Measurements from ENCODE around the gene OTOF.

DNA sequence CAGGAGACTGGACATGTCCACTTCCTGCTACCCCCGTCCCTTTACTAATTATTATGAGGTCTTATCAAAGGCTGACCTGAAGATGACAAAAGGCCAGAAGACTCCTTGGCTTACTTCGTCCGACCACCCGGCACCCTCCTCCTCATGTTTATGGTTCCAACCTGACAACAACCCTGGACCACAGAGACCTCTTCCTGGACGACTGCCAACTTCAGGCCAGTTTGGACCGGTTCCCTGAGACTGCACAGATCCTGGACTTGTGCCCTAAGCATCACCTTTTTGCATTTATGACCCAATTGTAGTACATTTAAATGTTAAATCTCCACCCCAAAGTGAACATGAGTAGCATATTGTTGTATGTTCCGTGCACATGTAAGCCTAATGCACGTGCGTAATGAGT lies 70.4 kb downstream of the OTOF start:
- TF ChIP-seq POLR2A (IDR thresholded peaks at IDR 0.05; ENCODE audit: low read length) (no peak), GATA1 (IDR thresholded peaks at IDR 0.05; ENCODE audit: low read depth, low read length) (no peak)
